ENCODE data around the gene LIN28B.
"Not testable (repeated sequence)": the region's sequence is repeated elsewhere in the genome, so short reads cannot be mapped to it uniquely, and the experiment has no call there.

The LIN28B gene

DNA sequence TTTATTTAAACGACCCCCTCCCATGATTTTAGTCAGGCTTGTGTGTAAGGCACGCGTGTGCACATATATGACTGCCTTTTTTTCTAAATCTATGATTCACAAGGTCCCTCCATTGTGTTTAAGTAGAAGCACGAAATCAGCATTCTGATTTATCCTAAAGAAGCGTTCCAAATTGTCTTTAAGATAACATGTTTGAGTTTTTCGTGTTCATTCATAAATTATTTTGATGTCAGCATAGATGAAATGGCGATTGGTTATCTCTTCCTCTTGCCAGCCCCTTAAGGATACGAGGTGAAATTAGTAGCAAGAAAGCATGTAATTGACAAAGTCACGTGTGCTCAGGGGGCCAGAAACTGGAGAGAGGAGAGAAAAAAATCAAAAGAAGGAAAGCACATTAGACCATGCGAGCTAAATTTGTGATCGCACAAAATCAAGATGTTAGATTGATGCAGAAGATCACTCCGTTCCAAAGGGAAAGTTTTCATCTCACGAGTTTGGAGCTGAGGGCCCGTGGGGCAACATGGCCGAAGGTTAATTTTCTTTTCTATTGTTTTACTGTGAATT is at the start of gene LIN28B:
Gene LIN28B, plus strand, starts transcription at position 377 of the 564 bp plus-strand sequence. Its CDS starts 144 bp downstream, at position 521.
- peak; percentile 68 for DNase-seq

- DNase-seq: no peak
These were observed 48.6 kb upstream of the LIN28B start for GRCh38 chr6:104908031-104908887.

- no peak for DNase-seq
These were observed 47.9 kb upstream of the LIN28B start for GRCh38 chr6:104908888-104909525.

DNA sequence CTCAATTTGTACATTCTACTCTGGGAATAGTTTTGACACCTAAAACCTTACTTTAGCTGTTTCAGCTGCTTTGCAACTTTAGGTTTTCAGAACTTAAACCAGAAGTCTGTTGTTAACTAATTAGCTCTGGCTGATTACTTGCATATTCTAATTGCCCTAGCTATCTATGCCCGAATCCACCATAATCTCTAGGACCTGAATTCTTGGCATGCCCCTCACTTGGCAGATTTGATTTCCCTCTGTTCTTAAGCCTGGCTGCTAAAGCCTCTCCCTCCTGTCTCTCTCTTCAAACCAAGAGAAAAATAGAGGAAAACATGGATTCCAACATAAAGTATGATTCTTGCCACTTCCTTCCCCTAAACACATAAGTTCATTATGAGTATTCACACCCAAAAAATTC is 35.0 kb upstream of the LIN28B start:
- DNase-seq: no peak

GRCh38 chr6:104928141-104928540 is 28.8 kb upstream of the LIN28B start:
- DNase-seq: no peak

DNA sequence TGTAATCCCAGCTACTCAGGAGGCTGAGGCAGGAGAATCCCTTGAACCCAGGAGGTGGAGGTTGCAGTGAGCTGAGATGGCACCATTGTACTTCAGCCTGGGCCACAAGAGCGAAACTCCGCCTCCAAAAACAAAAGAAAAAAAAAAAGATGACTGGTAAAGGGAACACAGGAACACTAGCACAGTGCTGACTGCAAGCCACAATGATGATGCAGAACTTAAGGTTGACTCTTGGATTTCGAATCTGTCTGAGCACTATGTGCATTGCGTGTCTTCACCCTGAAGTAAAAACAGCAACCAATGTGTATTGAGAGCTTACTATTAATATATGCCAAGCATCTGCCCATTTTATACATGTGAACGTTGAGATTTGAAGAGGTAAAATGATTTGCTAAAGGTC is 27.6 kb upstream of the LIN28B start:
- DNase-seq: no peak

DNA sequence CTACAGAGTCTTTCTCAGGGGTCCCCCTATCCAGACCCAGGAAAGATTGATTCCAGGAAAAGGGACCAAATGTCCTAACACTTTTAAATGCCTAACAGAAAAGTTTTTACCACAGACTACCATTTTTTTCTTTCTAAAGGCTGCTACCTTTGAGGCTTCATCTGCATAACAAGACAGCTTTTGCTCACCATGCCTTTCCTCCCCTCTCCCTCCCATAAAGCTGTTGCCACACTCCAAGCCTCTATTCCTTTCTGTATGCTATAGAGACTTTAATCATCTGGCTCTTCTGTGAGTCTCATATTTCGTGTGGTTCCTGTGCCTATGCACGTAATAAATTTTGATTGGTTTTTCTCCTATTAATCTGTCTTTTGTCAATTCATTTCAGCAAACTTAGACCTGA is 26.0 kb upstream of the LIN28B start:
- no peak for DNase-seq

GRCh38 chr6:104936766-104937535 is 20.0 kb upstream of the LIN28B start:
- no peak for DNase-seq

- no peak for DNase-seq
These were observed 16.5 kb upstream of the LIN28B start for GRCh38 chr6:104940238-104940892.

- peak; percentile 24 for DNase-seq
These were observed 15.8 kb upstream of the LIN28B start for GRCh38 chr6:104940893-104941728.

DNA sequence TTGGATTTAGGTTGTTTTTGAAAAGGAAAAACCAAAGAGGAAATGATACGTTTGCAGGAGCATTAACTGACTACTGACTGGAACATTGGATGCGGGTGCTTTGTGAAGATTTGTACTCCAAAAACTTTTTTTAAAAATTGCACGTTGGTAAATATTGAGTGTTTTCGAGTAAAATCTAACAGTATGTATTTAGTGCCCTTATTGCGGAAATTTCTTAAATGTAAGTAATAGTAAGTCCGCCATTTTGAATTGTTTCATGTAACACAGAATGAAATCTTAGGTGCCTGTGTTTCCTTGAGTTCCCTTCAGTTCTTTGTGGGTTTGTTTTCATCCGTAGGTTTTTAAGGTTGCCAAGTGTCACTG is 15.2 kb upstream of the LIN28B start:
- no peak for DNase-seq

DNA sequence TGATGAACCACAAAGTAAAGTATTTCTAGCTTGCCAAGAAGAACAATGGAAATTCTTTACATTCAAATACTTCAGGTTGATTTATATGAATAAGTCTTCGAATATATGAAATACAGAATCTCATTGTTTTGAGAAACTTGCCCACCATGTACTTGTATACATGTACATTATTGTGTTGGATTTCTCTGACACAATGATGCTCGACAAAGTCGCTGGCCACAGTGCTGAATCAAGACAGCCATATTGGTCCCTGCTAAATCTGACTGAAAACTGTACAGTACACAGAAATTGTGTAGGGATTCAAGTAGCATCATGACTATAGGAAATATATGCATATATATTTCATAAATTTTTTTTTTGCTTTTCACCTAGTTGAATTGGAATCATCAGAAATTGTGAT is 13.1 kb upstream of the LIN28B start:
- DNase-seq: no peak

- no peak for DNase-seq
These were observed 7.7 kb upstream of the LIN28B start for GRCh38 chr6:104949206-104949605.

- DNase-seq: no peak
These were observed 5.2 kb upstream of the LIN28B start for GRCh38 chr6:104951677-104952076.

GRCh38 chr6:104952911-104953399 is 4.0 kb upstream of the LIN28B start:
- DNase-seq: no peak

DNA sequence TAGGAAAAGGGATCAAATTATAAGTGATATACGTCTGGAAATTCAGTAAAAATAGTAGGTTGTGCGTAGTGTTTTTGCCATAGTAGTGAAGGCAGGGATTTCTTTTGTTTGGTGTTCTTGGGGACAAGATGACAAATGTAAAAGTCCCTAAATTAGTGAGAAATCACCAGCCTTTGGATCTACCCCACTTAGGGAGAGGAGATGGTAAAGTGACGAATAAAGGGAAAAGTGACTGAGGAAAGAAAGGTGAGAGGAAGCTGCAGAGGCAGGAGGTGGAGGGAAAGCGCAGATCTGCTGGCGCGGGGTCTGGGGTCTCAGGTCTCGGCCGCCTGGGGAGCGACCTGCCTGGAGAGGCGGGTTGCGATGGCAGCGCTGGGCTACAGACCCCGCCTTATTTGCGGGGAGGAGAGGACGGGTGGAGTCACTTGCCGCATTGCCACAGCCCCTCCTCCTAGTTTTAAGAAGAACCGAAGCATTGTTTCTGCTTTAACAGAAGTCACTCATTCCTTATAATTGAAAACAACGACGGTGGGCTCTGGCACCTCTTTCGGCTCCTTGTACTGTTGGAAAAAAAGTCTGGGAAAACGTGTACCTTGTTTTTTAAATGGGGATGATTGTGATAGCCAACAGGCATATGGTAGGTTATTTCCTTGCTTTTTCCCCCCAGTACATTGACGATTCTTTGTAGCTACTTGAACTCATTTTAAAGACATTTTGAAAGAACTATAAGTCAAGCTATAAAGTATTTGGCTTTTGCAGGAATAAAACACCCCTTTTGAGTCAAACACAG is 3.3 kb upstream of the LIN28B start:
- DNase-seq: not testable (repeated sequence)

- DNase-seq: no peak
These were observed 2.6 kb upstream of the LIN28B start for GRCh38 chr6:104954190-104954797.

DNA sequence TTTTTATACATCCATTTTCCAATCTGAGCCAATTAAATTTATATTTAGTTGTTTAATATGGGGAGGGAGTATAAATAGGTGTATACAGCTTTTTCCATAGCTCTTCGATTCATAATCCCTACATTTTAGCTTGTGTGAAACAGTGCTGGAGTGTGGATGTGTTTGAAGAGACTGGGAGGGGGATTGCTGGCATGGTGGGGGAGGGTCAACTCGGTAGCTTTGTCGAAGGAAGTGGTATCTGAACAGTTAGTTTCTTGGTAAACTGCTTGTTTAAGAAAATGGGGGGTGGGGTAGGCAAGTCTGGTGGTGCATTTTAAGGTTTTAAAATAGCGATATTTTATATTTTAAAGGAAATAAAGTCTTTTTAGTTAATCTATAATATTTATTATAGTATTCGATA is 1.4 kb upstream of the LIN28B start:
- no peak for DNase-seq

DNA sequence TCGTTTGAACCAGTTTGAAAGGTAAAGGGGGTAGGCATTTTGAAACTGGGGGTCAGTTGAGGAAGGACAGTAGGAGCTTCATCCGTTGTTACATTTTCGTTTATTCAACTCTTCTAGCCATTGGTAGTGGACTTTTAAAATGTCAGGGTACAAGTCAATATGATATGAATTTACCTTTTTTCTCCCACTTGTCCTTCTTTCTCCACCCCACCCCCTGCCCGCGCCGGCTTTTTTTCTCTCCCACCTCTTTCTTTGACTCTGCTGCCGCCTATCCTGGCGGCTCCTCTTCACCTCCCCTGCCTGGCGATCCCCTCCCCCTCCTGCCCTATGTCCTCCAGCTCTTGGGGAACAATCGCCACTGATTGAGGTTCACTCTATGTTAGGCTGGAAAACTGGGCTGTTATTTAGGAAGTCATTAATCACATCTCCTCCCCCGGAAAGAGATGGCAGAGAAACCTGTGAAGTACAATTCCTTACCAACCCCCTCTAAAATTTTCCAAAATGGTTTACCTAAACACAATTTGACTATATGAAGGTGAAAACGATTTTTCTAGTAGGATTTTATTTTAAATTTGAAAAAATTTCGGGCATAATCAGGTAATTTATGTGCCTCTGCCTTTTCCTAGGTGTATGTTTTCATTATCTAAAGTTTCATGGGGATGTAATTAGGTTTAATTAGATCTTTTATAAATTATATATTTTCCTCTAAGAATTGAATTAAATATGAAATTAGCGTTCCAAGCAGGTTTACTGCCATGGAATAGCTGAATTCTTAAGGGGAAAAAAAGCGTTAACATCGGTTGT is 778 bp upstream of the LIN28B start:
- DNase-seq: peak; percentile 22
